Measurements from ENCODE around the gene DSCAML1. TPM values are rescaled to one million over a fixed set of nuclear protein-coding genes. Genes with fewer than 3 reads are reported as not detected.

The DSCAML1 gene
- total and polyA plus RNA-seq, 9 of the 15 experiments (the other 6 are each of a cell fraction or from before 2014, with no cell fraction given) = not detected

DNA sequence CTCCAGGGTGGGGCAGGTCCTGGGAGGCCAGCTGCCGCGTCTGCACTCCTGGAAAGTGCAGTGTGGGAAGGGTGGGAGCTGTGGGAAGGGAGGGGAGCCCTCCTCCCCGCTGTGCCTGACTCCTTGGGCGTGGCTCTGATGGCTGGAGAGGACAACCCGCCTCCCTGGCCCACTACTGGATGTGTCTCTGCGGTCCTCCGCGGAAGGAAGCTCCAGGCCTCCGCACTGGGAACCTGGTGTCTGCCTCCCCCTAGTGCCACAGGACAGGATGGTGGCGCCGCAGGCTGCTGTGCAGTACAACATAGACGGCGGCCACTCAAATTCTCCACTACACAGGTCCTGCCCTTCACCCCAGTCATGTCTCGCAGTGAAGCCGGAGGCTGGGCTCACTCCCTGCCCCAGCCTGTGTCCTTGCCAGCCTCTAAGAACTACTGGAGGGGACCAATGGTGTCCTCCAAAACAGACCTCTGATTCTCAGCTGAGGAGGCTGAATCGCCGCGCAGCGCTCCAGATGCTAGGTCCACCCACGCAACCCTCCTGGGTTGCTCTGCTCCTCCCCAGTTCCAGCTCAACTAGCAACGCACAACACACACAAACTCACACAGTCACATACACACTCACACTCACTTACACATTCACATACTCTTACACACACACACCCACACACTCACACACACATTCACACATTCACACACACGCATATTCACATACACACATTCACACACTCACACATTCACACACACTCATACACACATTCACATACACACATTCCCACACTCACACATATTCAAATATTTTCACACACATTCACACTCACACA lies 12.4 kb upstream of the DSCAML1 start (continued):
- TF ChIP-seq, protein P1, sequence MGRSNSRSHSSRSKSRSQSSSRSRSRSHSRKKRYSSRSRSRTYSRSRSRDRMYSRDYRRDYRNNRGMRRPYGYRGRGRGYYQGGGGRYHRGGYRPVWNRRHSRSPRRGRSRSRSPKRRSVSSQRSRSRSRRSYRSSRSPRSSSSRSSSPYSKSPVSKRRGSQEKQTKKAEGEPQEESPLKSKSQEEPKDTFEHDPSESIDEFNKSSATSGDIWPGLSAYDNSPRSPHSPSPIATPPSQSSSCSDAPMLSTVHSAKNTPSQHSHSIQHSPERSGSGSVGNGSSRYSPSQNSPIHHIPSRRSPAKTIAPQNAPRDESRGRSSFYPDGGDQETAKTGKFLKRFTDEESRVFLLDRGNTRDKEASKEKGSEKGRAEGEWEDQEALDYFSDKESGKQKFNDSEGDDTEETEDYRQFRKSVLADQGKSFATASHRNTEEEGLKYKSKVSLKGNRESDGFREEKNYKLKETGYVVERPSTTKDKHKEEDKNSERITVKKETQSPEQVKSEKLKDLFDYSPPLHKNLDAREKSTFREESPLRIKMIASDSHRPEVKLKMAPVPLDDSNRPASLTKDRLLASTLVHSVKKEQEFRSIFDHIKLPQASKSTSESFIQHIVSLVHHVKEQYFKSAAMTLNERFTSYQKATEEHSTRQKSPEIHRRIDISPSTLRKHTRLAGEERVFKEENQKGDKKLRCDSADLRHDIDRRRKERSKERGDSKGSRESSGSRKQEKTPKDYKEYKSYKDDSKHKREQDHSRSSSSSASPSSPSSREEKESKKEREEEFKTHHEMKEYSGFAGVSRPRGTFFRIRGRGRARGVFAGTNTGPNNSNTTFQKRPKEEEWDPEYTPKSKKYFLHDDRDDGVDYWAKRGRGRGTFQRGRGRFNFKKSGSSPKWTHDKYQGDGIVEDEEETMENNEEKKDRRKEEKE (IDR thresholded peaks at IDR 0.05; ENCODE audit: borderline replicate concordance in 1 of 2, control insufficient read depth in 1 of 2, low read depth in 2 of 2, low read length in 1 of 2) = peak in 1 of 2 experiments; percentile 63; a peak in 1 of 4 replicates
- TF ChIP-seq RAD21 (CRISPR knock-in tag; conservative IDR thresholded peaks at IDR 0.05 in 1 of 2, IDR thresholded peaks at IDR 0.05 in 1 of 2) (peak; percentile 63 to 68), HNRNPLL (IDR thresholded peaks at IDR 0.05; ENCODE audit: low read depth, low read length, poor library complexity, severe bottlenecking) (no peak), PHB2 (IDR thresholded peaks at IDR 0.05; ENCODE audit: low read depth) (peak; percentile 78; the same call in 1 of the 2 replicates), TEAD1 (CRISPR knock-in tag; IDR thresholded peaks at IDR 0.05) (no peak), SPI1 (IDR thresholded peaks at IDR 0.05; ENCODE audit: borderline replicate concordance, low read depth, low read length) (no peak), HNRNPH1 (optimal IDR thresholded peaks at IDR 0.05; ENCODE audit: low read depth, low read length) (no peak), LEF1 (IDR thresholded peaks at IDR 0.05) (no peak), ZNF551 (CRISPR knock-in tag; IDR thresholded peaks at IDR 0.05) (no peak), POLR2AphosphoS5 (IDR thresholded peaks at IDR 0.05; ENCODE audit: control insufficient read depth, insufficient read depth, low read depth, low read length) (no peak)
- TF ChIP-seq, protein P2, sequence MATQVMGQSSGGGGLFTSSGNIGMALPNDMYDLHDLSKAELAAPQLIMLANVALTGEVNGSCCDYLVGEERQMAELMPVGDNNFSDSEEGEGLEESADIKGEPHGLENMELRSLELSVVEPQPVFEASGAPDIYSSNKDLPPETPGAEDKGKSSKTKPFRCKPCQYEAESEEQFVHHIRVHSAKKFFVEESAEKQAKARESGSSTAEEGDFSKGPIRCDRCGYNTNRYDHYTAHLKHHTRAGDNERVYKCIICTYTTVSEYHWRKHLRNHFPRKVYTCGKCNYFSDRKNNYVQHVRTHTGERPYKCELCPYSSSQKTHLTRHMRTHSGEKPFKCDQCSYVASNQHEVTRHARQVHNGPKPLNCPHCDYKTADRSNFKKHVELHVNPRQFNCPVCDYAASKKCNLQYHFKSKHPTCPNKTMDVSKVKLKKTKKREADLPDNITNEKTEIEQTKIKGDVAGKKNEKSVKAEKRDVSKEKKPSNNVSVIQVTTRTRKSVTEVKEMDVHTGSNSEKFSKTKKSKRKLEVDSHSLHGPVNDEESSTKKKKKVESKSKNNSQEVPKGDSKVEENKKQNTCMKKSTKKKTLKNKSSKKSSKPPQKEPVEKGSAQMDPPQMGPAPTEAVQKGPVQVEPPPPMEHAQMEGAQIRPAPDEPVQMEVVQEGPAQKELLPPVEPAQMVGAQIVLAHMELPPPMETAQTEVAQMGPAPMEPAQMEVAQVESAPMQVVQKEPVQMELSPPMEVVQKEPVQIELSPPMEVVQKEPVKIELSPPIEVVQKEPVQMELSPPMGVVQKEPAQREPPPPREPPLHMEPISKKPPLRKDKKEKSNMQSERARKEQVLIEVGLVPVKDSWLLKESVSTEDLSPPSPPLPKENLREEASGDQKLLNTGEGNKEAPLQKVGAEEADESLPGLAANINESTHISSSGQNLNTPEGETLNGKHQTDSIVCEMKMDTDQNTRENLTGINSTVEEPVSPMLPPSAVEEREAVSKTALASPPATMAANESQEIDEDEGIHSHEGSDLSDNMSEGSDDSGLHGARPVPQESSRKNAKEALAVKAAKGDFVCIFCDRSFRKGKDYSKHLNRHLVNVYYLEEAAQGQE (IDR thresholded peaks at IDR 0.05; ENCODE audit: borderline replicate concordance) = peak; percentile 53; the same call in 1 of the 2 replicates
- TF ChIP-seq, protein P2 (CRISPR knock-in tag; IDR thresholded peaks at IDR 0.05; ENCODE audit: low read depth) = no peak
- TF ChIP-seq, protein P3, sequence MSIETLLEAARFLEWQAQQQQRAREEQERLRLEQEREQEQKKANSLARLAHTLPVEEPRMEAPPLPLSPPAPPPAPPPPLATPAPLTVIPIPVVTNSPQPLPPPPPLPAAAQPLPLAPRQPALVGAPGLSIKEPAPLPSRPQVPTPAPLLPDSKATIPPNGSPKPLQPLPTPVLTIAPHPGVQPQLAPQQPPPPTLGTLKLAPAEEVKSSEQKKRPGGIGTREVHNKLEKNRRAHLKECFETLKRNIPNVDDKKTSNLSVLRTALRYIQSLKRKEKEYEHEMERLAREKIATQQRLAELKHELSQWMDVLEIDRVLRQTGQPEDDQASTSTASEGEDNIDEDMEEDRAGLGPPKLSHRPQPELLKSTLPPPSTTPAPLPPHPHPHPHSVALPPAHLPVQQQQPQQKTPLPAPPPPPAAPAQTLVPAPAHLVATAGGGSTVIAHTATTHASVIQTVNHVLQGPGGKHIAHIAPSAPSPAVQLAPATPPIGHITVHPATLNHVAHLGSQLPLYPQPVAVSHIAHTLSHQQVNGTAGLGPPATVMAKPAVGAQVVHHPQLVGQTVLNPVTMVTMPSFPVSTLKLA (conservative IDR thresholded peaks at IDR 0.05) = no peak

All from K562 (cell line).